GM19240 (cell line): Measurements from ENCODE around the gene PCLO.
"Not testable (repeated sequence)": the region's sequence is repeated elsewhere in the genome, so short reads cannot be mapped to it uniquely, and the experiment has no call there.

ENCODE experiments used
- DNase-seq: peaks from one replicate; pipeline ENCODE4 v3.0.0; 2011; ENCODE audit warnings: low spot score; ENCODE audit not compliant: insufficient read length

PCLO gene

DNA sequence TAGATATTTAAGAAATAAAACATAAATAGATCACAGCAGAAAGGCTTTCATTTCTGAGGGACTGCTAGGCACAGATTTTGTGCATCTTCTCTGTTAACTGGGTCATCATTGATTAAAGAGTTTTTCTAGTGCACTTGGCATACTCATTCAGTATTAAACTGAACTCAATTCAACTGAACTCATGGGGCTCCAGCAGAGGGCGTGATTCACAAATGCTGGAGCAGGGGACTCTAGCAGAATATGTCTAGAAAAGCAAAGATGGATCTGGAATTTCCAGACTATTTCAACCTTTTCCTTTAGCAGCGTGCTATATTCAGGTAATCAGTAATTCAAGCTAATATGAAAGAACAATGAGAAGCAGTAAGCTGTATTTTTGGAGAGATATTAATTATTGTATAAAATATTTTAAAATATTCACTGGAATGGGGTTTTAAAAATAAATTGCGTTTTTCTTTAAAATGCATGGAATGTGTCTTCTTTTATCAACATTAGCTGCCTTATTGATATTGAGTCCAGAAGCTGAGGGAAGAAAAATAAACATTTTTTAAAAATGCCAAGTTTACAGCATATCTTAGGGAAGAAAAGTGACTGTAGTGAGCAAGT lies 422.3 kb downstream of the PCLO start:
- no peak for DNase-seq

DNA sequence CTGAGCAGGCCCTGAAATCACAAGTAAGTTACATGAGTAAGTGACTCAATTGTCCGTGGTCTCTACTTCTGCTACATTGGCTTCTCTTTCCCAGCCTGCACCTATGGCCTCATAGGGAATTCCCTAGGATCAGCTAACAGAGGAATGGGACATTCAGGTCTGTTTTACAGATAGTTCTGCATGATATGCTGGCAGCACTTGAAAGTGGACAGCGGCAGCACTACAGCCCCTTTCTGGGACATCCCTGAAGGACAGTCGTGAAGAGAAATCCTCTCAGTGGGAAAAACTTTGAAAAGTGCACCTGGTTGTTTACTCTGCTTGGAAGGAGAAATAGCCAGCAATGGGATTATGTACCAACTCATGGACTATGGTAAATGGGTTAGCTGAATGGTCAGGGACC lies 426.1 kb downstream of the PCLO start:
- DNase-seq: no peak

DNA sequence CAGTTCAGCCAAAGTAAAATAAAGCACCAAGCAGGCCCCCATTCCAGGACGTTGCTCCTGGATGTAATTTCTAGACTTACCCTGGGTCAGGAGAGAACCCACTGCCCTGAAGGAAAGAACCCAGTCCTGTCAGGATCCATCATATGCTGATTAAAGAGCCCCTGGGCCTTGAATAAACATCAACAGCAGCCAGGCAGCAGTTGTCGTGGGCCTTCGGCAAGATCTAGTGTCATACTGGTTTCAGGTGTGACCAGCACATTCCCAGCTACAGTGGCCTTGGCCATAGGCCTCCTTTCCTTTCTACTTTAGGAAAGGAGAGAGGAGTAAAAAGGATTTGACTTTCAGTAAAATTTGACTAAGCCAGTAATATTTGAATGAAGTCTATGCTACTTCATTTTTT lies 430.0 kb downstream of the PCLO start:
- no peak for DNase-seq

DNA sequence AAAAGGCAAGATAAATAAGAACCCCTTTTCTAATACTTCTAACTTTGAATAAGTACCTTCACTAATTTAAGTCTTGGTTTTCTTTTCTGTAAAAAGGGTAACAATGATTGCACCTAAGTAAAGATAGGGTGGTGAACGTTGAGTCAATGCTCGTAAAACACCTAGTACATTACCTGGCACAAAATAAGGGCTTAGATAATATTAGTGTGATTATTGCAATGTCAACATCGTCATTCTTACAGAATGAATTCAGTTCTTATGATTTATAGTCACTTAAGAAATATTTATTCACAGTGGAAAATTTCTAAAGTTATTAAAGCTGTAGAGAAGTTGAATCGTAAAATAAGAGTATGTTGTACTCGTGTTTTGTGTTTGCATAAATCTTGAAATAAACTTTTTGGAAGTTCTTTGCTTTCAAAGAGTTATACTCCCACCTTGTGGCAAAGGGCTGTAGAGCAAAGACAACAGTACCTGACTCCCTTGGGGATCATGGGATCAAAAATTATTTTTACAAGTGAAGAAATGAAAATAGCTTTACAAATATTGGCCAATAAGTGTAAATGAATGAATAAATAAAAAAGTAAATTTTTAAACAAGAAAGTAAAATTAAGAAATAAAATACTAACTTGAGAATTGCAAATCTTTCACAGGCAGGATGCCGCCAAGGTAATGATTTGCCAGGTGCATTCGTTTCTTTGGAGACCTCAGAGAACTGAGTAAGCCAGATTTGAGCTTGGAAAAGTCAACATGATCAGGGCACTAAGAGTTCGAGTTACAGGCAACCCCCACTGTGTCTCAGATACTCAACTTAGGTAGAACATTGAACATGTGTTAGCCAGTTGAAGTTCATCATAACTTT lies 433.3 kb downstream of the PCLO start:
- DNase-seq: no peak

DNA sequence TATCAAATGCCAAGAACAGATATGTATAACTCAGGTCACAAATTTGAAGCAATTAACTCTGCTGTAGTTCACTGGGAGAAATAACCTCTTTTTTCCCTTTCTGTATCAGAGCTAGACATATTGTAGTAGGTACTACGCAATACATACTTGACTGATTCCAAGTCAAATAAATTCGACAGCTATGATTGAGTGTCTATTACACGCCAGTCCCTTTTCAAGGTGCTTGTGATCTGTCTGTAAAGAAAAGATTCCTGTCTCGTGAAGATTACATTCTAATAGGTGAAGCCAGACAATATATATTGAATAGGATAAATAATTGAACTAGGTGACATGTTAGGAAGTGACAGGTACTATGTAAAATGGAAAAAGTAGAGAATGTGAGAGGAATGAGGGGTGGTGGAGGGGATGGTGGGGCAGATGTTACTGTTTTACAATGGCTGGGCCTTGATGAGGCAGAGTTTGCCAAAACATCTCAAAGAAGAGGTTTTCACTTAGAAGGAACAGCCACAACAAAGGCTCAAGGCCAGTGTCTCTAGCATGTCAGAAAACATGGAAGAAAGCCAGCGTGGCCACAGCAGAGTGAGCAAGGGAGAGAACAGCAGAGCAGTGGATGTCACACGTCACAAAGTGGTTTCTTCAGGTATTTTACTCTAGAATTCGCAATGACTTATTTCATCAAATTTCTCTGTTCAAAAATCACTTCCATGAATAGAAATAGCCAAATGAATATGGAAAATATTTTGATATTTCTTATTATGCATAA lies 436.5 kb downstream of the PCLO start:
- no peak for DNase-seq

DNA sequence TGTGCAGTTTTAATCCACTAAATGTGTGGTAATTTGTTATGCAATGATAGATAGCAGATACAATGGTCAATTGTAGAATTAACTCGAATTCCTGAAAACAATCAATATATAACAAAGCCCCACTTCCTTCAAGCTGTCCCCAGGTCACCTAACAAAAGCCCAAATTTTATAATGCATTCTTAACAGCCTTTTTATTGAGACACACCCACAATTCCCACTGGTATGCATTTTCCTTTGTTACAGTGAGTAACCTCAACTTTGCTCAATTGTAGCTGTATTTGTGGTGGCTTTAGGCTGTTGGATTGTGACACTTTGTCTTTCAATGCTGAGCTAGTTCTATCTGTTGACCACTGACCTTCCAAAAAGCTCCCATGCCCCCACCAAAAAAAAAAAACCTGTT lies 439.3 kb downstream of the PCLO start:
- DNase-seq: no peak

DNA sequence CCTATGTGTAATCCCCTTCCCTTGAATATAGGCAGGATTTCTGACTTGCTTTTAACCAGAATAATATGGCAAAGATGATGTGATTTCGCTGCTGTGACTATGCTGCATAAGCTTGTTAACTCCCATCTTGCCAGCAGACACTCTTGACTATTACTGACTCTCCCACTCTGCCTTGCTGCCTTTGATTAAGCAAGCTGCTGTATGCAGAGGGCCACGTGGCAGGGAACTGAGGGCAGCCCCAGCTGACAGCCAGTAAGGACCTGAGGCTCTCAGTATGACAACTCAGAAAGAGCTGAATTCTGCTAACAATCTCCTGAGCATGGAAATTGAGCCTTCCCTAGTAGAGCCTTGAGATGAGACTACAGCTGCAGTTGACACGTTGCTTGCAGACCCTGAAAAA lies 439.7 kb downstream of the PCLO start:
- no peak for DNase-seq

DNA sequence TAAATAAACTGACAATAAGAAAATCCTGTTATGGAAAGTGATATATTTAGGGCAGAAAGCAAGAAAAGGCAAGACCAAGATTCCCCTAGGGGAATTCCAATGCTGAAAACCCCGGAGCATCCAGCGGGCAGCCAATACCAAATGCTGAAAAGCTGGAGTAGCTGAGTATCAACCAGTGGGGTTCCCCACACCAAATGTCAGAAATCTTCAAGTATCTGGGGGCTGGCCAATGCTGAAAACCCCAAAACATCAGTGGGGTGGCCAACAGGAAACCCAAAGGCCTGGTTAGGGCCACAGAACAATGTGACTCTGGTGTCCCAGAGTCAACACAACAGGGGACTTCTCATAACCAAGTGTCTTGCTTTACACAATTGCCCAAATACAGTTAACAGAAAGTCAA lies 447.3 kb downstream of the PCLO start:
- no peak for DNase-seq

DNA sequence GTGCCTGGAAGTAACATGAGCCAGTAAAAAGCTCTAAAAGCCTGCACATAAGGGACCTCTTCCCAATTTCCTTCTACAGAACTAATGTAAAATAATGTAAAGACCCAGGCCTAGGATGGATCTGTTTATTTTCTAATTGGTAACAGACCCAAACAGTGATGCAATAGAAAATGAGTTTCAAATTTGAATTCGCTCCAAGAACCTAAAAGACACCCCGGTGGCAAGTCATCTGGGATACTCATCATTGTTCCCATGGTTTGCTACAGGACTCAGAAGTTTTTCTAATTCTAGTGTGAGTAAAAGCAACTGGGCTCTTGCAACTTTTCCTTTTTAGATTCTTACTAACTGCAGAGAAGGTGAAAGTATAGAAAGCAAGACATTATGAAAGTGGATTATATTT lies 447.8 kb downstream of the PCLO start:
- DNase-seq: no peak

DNA sequence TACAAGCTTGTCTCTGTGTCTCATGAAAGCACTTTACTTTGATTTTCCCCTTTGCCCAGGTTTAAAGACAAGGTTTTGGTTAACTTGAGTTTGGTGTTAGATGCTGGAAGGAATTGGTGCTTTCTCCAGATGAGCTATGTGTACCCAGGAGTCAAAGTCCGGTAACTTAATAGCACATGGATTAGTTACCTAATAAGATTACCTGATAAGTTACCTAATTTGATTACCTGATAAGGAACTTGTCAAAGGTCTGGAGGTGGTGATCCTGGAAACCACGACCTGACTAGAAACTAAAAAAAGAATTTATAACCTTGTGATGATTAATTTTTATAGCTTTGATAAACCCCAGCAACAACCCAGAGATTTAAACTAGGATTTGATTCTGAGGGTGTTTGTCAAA lies 449.2 kb downstream of the PCLO start:
- no peak for DNase-seq

DNA sequence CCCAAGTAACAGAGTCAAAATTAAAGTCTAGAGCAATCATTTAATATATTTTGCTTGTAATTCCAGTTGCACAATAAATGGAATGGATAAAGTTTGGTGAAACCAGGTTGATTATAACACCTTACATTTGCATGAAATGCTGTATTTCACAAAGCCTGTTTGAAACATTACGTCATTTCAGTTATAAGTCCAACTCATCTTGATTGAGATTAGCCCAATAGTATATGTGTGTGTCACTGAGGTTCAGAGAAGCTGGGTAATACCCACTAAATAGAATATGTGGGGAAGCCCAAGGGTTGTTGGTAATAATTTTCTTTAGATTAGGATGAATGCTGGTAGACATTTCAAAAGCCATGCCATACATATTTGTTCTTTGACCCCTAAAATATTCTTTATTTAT lies 456.3 kb downstream of the PCLO start:
- DNase-seq: not testable (repeated sequence)

DNA sequence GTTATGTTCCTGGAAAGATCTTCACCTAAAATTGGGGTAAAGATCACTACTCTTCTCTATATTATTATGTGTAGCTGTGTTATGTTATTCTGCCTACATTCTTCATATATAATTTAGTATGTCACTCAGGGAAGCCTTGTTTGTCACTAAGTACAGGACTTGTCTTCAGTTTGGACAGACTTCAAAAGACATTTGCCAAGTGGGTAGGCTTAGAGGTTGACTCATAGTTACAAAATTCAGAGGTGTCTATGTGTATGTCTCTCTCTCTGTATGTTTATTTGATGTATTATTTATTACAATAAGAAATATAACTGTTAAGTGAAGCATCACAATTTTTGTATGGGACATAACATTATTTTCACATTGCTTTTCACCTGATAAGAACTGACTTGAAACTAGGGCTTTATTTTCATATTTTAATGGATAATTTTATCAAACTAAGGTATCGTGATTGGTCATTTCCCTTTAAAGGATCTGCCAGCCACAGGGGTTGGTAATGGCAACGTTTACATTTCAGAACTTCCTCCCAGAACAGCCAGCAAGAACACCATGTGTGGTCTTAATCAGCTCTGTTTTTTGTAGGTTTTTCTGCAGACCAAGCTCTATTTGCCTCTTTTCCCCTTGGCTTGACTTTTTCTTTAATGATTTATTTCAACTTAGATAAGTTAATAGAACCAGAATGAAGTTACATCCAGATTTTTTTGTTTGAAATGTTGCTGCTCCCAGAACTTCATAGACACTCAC lies 457.0 kb downstream of the PCLO start:
- DNase-seq: no peak

DNA sequence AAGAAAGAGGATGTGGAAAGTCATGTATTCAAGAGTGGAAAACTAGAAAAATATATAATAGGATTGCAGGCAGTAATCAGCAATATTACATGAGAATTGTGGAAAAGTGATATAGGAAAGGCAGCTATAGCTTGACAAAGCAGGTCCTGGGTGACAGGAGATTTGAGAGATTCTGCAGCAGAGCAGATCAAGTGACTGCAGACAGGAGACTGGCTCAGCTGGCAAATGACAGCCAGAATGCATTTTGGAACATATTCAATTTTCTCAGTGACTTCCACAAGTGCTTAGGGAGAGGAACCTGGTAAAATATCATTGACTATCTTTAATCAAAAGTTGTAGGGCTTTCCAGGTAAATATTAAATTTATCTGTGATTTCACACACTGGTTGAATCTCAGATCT lies 458.6 kb downstream of the PCLO start:
- DNase-seq: no peak
